GM18861 (cell line): ENCODE data around the gene APOD.

Source experiments
- ATAC-seq: cut with Tn5 transposase; IDR thresholded peaks from one replicate; pipeline ENCODE4 v1.9.1; 2021; ENCODE audit not compliant: unreplicated experiment

APOD gene

GRCh38 chr3:195587824-195588223 lies 4.1 kb upstream of the APOD start:
- no peak for ATAC-seq

GRCh38 chr3:195587406-195587805 lies 3.7 kb upstream of the APOD start:
- no peak for ATAC-seq

- no peak for ATAC-seq
These were observed 767 bp upstream of the APOD start for GRCh38 chr3:195584543-195584870.

- no peak for ATAC-seq
These were observed 793 bp downstream of the APOD start for GRCh38 chr3:195582947-195583346.

- no peak for ATAC-seq
These were observed 2.8 kb downstream of the APOD start for GRCh38 chr3:195580744-195581443.

- no peak for ATAC-seq
These were observed 4.5 kb downstream of the APOD start for GRCh38 chr3:195579281-195579680.

- no peak for ATAC-seq
These were observed 5.2 kb downstream of the APOD start for GRCh38 chr3:195578565-195578964.

GRCh38 chr3:195577645-195578177 lies 6.0 kb downstream of the APOD start:
- no peak for ATAC-seq

- ATAC-seq, result no peak
These were observed 9.0 kb downstream of the APOD start for GRCh38 chr3:195574497-195575304.

GRCh38 chr3:195573611-195574496 lies 9.9 kb downstream of the APOD start:
- ATAC-seq, result no peak

- ATAC-seq, result no peak
These were observed 12.4 kb downstream of the APOD start for GRCh38 chr3:195571361-195571760.

- no peak for ATAC-seq
These were observed 12.8 kb downstream of the APOD start for GRCh38 chr3:195570912-195571311.

GRCh38 chr3:195570344-195570743 lies 13.4 kb downstream of the APOD start:
- no peak for ATAC-seq

GRCh38 chr3:195568630-195569029 lies 15.1 kb downstream of the APOD start:
- no peak for ATAC-seq

GRCh38 chr3:195566797-195567196 lies 16.9 kb downstream of the APOD start:
- no peak for ATAC-seq

GRCh38 chr3:195565716-195566115 lies 18.0 kb downstream of the APOD start:
- ATAC-seq, result no peak

GRCh38 chr3:195563317-195563716 lies 20.4 kb downstream of the APOD start:
- ATAC-seq, result no peak

- no peak for ATAC-seq
These were observed 23.9 kb downstream of the APOD start for GRCh38 chr3:195559723-195560409.

- no peak for ATAC-seq
These were observed 25.1 kb downstream of the APOD start for GRCh38 chr3:195558602-195559001.

GRCh38 chr3:195557322-195557721 lies 26.4 kb downstream of the APOD start:
- ATAC-seq, result no peak

GRCh38 chr3:195556390-195556789 lies 27.4 kb downstream of the APOD start:
- ATAC-seq, result no peak
